ENCODE results near the gene ARRDC4.

ARRDC4 gene

DNA sequence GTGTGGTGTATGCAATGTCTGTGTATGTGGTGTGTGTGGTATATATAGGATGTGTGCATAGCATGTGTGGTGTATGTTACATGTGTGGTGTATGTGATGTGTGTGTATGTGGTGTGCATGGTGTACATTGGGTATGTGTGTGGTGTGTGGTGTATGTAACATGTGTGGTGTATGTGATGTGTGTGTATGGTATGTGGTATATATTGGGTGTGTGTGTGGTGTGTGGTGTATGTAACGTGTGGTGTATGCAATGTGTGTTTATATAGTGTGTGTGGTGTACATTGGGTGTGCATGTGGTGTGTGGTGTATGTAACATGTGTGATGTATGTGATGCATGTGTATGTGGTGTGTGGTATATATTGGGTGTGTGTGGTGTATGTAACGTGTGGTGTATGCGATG is 41.9 kb downstream of the ARRDC4 start:
- H3K4me3 ChIP-seq (ENCODE audit: low read depth, low read length) = no peak overlapping the region
- DNase-seq (ENCODE audit: low read depth) = no peak
- TF ChIP-seq, protein P1, sequence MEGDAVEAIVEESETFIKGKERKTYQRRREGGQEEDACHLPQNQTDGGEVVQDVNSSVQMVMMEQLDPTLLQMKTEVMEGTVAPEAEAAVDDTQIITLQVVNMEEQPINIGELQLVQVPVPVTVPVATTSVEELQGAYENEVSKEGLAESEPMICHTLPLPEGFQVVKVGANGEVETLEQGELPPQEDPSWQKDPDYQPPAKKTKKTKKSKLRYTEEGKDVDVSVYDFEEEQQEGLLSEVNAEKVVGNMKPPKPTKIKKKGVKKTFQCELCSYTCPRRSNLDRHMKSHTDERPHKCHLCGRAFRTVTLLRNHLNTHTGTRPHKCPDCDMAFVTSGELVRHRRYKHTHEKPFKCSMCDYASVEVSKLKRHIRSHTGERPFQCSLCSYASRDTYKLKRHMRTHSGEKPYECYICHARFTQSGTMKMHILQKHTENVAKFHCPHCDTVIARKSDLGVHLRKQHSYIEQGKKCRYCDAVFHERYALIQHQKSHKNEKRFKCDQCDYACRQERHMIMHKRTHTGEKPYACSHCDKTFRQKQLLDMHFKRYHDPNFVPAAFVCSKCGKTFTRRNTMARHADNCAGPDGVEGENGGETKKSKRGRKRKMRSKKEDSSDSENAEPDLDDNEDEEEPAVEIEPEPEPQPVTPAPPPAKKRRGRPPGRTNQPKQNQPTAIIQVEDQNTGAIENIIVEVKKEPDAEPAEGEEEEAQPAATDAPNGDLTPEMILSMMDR (IDR thresholded peaks at IDR 0.05; ENCODE audit: insufficient read depth, low read depth, low read length, missing control alignments) = no peak

DNA sequence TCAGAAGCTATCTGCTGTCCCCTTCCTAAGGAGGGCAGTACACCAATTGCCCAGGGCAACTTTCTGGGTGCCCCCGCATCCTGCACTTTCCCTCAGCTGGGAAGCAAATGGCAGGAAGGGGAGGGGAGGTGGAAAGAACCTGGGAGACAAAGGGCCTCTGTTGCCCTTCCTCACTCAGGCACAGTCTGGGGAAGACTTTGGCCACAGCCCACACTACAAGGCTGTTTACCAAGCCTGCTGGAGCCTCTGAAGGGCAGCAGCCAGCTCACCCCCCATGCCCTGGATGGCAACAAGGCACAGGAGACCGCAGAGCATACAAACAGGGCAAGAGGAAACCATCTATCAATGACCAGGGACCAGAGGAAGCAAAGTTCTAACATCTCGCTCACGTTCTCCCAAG is 42.4 kb downstream of the ARRDC4 start:
- H3K4me3 ChIP-seq (ENCODE audit: low read depth, low read length) = no peak overlapping the region
- TF ChIP-seq, protein P1 (IDR thresholded peaks at IDR 0.05; ENCODE audit: insufficient read depth, low read depth, low read length, missing control alignments) = no peak
- no peak for DNase-seq (ENCODE audit: low read depth)

DNA sequence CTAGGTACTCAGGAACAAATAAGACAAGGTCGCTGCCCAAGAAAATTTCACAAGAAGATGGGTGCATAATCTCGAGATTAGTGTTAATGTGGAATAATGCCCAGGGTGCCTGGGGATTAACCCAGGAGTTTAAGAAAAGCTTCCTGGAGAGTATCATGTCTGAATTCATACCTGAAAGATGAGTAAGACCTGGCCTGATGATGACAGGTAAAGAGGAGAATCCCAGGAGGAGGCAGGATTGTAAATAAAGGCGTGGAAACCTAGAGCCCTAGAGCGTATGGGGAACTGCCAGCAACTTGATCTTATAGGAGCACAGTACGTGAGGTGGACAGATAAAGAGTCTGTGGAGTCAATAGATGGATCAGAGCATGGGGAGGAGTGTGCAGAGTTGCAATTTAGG is 43.0 kb downstream of the ARRDC4 start:
- TF ChIP-seq, protein P1 (IDR thresholded peaks at IDR 0.05; ENCODE audit: insufficient read depth, low read depth, low read length, missing control alignments) = no peak
- H3K4me3 ChIP-seq (ENCODE audit: low read depth, low read length) = no peak overlapping the region
- DNase-seq (ENCODE audit: low read depth) = no peak

DNA sequence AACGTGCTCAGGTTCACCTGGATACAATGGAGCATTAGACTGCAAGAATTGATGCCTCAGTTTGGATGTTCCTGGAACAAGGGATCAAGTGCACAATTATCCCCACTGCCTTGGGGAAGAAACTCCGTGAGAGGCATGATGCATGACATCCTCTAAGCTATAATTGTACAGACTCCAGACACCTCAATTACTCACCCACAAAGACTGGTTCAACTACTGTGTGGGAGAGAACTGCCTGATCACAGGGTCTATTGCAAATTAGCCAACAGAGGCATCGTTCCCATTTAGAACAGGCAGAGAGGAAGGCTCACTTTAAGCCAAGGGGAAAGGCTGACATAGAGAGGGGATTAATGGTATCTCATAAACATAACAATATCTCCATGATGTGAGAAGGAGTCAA is 43.5 kb downstream of the ARRDC4 start:
- no peak for DNase-seq (ENCODE audit: low read depth)
- no peak overlapping the region for H3K4me3 ChIP-seq (ENCODE audit: low read depth, low read length)
- TF ChIP-seq, protein P1 (IDR thresholded peaks at IDR 0.05; ENCODE audit: insufficient read depth, low read depth, low read length, missing control alignments) = no peak

DNA sequence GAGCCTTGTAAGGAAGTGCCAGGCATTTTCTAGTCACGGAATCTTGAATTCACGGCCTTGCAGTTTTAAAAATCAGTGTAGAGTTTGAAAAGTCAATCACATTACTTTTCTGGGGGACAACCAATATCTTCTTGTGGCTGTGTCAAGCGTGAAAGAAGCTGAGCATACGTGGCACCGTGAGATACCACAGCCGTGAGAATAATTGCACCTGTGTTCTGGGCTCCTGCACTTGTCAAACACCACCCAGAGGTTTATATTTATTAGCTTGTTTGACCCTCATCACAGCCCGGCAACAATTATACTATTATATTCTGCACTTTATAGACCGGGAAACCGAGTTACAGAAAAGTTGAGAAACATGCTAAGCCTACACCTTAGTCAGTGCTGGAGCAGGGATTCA is 45.2 kb downstream of the ARRDC4 start:
- no peak for DNase-seq (ENCODE audit: low read depth)
- no peak overlapping the region for H3K4me3 ChIP-seq (ENCODE audit: low read depth, low read length)
- TF ChIP-seq, protein P1 (IDR thresholded peaks at IDR 0.05; ENCODE audit: insufficient read depth, low read depth, low read length, missing control alignments) = no peak

DNA sequence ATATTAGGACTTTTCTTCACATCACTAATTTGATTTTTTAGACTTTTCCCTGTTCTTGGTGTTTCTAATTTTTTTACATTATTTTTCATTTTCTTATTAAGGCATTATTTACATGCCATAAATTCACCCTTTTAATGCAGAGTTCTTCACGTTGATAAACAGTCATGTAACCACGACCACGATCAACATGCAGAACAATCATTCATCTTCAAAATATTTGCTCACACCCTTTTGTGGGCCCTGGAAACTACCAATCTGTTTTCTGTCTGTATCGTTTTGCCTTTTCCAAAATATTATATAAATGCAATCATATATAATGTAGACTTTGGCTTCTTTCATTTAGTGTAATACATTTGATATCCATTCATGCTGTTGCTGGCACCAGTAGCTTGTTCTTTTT is 48.7 kb downstream of the ARRDC4 start:
- no peak for DNase-seq (ENCODE audit: low read depth)
- TF ChIP-seq, protein P1 (IDR thresholded peaks at IDR 0.05; ENCODE audit: insufficient read depth, low read depth, low read length, missing control alignments) = no peak
- H3K4me3 ChIP-seq (ENCODE audit: low read depth, low read length) = no peak overlapping the region

DNA sequence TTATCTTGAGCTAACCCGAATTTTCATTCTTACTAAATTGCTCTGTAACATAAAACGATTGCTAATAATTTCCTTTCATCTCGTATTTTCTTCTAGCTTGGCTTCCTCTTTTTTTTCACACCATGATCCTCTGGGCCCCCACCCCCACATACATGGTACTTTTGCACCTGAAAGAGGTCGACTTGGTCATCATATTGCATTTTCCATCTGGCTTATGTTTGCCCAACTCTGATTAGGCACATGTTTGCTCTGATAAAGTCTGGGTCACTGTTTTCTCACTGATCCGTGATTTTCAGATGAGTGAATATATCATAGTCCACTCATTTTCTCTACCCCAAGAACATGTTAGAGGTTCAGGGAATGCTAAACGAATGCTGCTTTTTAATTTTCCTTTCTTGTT is 49.5 kb downstream of the ARRDC4 start:
- DNase-seq (ENCODE audit: low read depth) = no peak
- TF ChIP-seq, protein P1 (IDR thresholded peaks at IDR 0.05; ENCODE audit: insufficient read depth, low read depth, low read length, missing control alignments) = no peak
- no peak overlapping the region for H3K4me3 ChIP-seq (ENCODE audit: low read depth, low read length)

Data from GM12865 (cell line).